ENCODE results near the gene RPL23. TPM values are rescaled to one million over a fixed set of nuclear protein-coding genes. Genes with fewer than 3 reads are reported as not detected.

The RPL23 gene
- total RNA-seq, 1 experiment from 2014 or later, result 1,631 TPM

- Histone ChIP-seq H4K20me1 (ENCODE audit: insufficient read depth) (peaks cover 32% of the 10 kb centered on the region; the same call in 1 of the 2 replicates), H3K27me3 (ENCODE audit: insufficient read depth, low read length) (no peaks in the 10 kb centered on the region), H3K79me2 (ENCODE audit: insufficient read depth, low read length) (peaks cover 48% of the 10 kb centered on the region), H3K4me3 (replicated peaks in 1 of 2; ENCODE audit: low read depth in 1 of 2, low read length in 2 of 2) (no peak overlapping the region), H3K36me3 (ENCODE audit: control insufficient read depth in 1 of 2, insufficient read depth in 2 of 2, low read length in 2 of 2) (peaks cover 44 to 56% of the 10 kb centered on the region in 2 experiments), H3K4me2 (ENCODE audit: low read length) (no peak overlapping the region), H3K9ac (ENCODE audit: low read length) (no peak overlapping the region), H3K27ac (ENCODE audit: low read depth, low read length) (peak overlapping the region; percentile 16; the same call in 1 of the 2 replicates), H3K9me2 (ENCODE audit: insufficient read depth) (no peaks in the 10 kb centered on the region), H3K4me1 (ENCODE audit: control insufficient read depth in 1 of 2, insufficient read depth in 2 of 2, low read length in 2 of 2) (peaks cover 9 to 27% of the 10 kb centered on the region in 2 experiments; a peak in 3 of 4 replicates), H3K9me3 (ENCODE audit: control insufficient read depth in 1 of 2, insufficient read depth in 1 of 2, low read depth in 1 of 2, low read length in 2 of 2) (no peaks in the 10 kb centered on the region), H2AFZ (ENCODE audit: low read depth, low read length, poor library complexity, severe bottlenecking) (no peak overlapping the region)
- POLR2A ChIA-PET, result interaction anchor here (0.6 to 3.2 kb wide), 5 partner anchors 11 to 171 kb away, joined by 3 to 15 read pairs (median 3); partner anchors contain the start of gene LASP1
- CTCF ChIA-PET, result no interaction called here
- no peak for TF ChIP-seq FOSL1 (IDR thresholded peaks at IDR 0.05; ENCODE audit: low read depth)
- TF ChIP-seq JUND (IDR thresholded peaks at IDR 0.05), result peak; percentile 22; the same call in 1 of the 2 replicates
- TF ChIP-seq RAD21 (IDR thresholded peaks at IDR 0.05; ENCODE audit: low read depth), result no peak
- TF ChIP-seq EGR1 (IDR thresholded peaks at IDR 0.05; ENCODE audit: low read depth), result no peak
- no peak for TF ChIP-seq CBX3 (IDR thresholded peaks at IDR 0.05; ENCODE audit: low read depth)
- no peak for TF ChIP-seq ZBTB33 (IDR thresholded peaks at IDR 0.05; ENCODE audit: extremely low read depth, insufficient replicate concordance, low read length)
- TF ChIP-seq TCF7L2 (IDR thresholded peaks at IDR 0.05; ENCODE audit: borderline replicate concordance, extremely low read depth, insufficient read depth, insufficient read length), result no peak
- ATAC-seq (no peak), DNase-seq (ENCODE audit: low read depth, low spot score) (no peak)
- BruUV-seq (replicated peaks), result no TSS peak
- intact Hi-C loops (cut with micrococcal nuclease), result no loop called here
- RAD21 ChIA-PET (ENCODE audit: low non-redundant PET in 1 of 2, low total read pairs in 2 of 2, uncharacterized antibody in 2 of 2, unreplicated experiment in 2 of 2), result interaction anchor here in 1 of 2 experiments (0.6 kb wide), 1 partner anchor 20 kb away, joined by 5 read pairs; no protein-coding TSS in a partner anchor
Measured at GRCh38 chr17:38848939-38849605, 4.4 kb downstream of the RPL23 start.
